Pancreas (tissue), 10 donors: ENCODE data around the gene P4HA2. TPM values are rescaled to one million over a fixed set of nuclear protein-coding genes. Genes with fewer than 3 reads are reported as not detected.
A peak's percentile ranks its signal among the peaks of the same experiment; 100 is the strongest.

ENCODE experiments used
- ATAC-seq, 4 donors: fragments of 200-7000 bp; cut with Tn5 transposase; one replicate each; pipeline versions ENCODE4 v1.8.0 to v1.9.1; 2020; ENCODE audit warnings: mild to moderate bottlenecking in 4 of 4, moderate library complexity in 4 of 4
- DNase-seq, 6 donors: peaks; one replicate each; pipeline ENCODE4 v3.0.0-alpha.2; 2020
- FAIRE-seq: peaks from 2 replicates; lab custom pipeline; 2012; peaks lifted over from hg19 to GRCh38; lab: Jason Lieb, UNC
- H3K27ac ChIP-seq, 4 donors: fragments of 200-600 bp; sonication (generic); 1 replicate in 3 of 4; 2 replicates in 1 of 4; pipeline versions ENCODE4 v1.5.0 to v1.8.0; 2020
- H3K27me3 ChIP-seq, 4 donors: fragments of 200-600 bp; one replicate each; pipeline ENCODE4 v1.8.0; 2021
- H3K36me3 ChIP-seq, 3 donors: fragments of 200-600 bp; sonication (generic) in 1 of 3; one replicate each; pipeline versions ENCODE4 v1.5.0 to v1.8.0; 2020 to 2021
- H3K4me1 ChIP-seq, 3 donors: fragments of 200-600 bp; one replicate each; pipeline ENCODE4 v1.8.0; 2021
- H3K4me3 ChIP-seq, 4 donors: fragments of 200-600 bp; sonication (generic) in 2 of 4; one replicate each; pipeline versions ENCODE4 v1.5.0 to v1.8.0; 2020 to 2021
- H3K9me3 ChIP-seq, 4 donors: fragments of 200-600 bp; one replicate each; pipeline ENCODE4 v1.8.0; 2021
- WGBS, 2 donors: extraction: QIAGEN DNeasy Blood & Tissue Kit; methylation state at CpG; one replicate each; pipeline ENCODE4 v1.1.7; 2013; 5-methylcytosine and 5-hydroxymethylcytosine counted together
- intact Hi-C, 3 donors: fragments of 100-400 bp; cut with DNase I; formaldehyde crosslinking; loops; one replicate each; pipeline versions ENCODE4 v1.11.1 to v1.14.2; 2022
- polyA plus RNA-seq, 2 donors: library from polyadenylated mRNA; stranded (reverse); fragments of 200-250 nt; gene quantifications; one replicate each; pipeline ENCODE4 v1.2.3, GENCODE V29; 2013
- total RNA-seq, 6 donors: library from RNA; stranded (reverse); fragmentation: NEBNext Ultra II Directional in 4 of 6; extraction: Animal tissue kit (Norgen Biotek cat#: 25700) in 4 of 6; gene quantifications; one replicate each; pipeline versions ENCODE4 v1.2.1 to v1.2.4, GENCODE V29; 2021 to 2023
- TF ChIP-seq, protein P1 (sequence below), 4 donors: fragments of 200-600 bp; sonication (generic) in 3 of 4; IDR thresholded peaks; one replicate each; pipeline versions ENCODE4 v1.5.0 to v1.8.0; 2021; ENCODE audit warnings: antibody characterized with exemption in 4 of 4
- donor health status: healthy with polysubstance abuse.
- donor health status: DM: no; HTN: no; CAD: no; lungs with moderate emphysema.
- donor health status: DM: no; HTN: no; CAD: no.
- donor health status: control.
- donor health status: control.
- donor health status: Bipolar disorder and iron deficiency.
- donor health status: DM: yes; HTN: yes; CAD: no.
- donor health status: DM: no; HTN: no; CAD: no.
- donor health status: DM: no; HTN: no; CAD: no.
- donor health status: DM: yes; HTN: yes; CAD: no.

The P4HA2 gene
- total and polyA plus RNA-seq, 8 donors, result 28.3 to 85.7 (median 56.4) TPM

DNA sequence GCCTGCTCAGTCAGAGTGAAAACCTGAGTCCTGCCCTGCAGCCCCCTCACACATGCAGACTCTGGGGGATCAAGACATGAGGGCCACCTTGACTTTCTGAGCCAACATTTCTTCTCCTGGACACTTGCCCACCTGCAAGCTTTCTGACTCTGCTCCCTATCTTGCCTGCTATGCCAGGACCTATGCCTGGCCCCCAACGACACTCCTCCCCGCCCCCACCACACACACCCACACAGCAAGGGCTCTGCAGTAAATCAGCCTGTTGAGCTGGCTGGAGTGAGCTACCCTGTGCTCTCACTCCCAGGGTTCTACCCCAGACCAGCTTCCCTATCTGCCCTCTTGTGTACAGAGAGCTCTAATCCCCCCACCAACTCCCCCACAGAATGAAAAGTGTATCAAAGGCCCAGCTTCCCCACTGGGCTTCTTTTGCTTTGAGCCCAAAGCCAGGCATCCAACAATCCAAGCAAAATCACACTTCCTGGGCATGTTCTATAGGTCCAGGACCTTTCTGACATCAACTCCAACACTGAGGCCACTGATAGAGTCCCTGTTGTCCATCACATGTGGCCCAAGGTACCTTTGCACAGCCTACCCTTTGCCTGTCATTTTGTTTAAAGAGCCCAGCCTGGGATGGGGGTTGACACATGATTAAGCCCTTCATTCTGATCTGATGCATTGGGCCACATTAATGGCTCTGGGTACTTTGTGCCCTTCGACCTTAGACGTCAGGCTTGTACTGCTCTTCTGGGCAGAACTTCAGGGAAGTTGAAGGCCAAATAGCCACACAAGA lies 37.1 kb upstream of the P4HA2 start:
- intact Hi-C loops, result no loop called here
- no peaks in the 10 kb centered on the region for H3K9me3 ChIP-seq
- no peaks in the 10 kb centered on the region for H3K36me3 ChIP-seq
- no peak for FAIRE-seq
- ATAC-seq, result no peak
- 65 to 75% methylated on average over 4 of the region's 4 CpGs for WGBS, 2 donors
- peak overlapping the region; percentile 59 to 76 (median 66) for H3K27ac ChIP-seq
- H3K4me1 ChIP-seq, result peaks cover 0 to 2% (median 0%) of the 10 kb centered on the region in 3 donors
- H3K27me3 ChIP-seq, result no peaks in the 10 kb centered on the region
- TF ChIP-seq, protein P1, sequence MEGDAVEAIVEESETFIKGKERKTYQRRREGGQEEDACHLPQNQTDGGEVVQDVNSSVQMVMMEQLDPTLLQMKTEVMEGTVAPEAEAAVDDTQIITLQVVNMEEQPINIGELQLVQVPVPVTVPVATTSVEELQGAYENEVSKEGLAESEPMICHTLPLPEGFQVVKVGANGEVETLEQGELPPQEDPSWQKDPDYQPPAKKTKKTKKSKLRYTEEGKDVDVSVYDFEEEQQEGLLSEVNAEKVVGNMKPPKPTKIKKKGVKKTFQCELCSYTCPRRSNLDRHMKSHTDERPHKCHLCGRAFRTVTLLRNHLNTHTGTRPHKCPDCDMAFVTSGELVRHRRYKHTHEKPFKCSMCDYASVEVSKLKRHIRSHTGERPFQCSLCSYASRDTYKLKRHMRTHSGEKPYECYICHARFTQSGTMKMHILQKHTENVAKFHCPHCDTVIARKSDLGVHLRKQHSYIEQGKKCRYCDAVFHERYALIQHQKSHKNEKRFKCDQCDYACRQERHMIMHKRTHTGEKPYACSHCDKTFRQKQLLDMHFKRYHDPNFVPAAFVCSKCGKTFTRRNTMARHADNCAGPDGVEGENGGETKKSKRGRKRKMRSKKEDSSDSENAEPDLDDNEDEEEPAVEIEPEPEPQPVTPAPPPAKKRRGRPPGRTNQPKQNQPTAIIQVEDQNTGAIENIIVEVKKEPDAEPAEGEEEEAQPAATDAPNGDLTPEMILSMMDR (IDR thresholded peaks at IDR 0.05), result no peak
- DNase-seq, result no peak
- no peak overlapping the region for H3K4me3 ChIP-seq

DNA sequence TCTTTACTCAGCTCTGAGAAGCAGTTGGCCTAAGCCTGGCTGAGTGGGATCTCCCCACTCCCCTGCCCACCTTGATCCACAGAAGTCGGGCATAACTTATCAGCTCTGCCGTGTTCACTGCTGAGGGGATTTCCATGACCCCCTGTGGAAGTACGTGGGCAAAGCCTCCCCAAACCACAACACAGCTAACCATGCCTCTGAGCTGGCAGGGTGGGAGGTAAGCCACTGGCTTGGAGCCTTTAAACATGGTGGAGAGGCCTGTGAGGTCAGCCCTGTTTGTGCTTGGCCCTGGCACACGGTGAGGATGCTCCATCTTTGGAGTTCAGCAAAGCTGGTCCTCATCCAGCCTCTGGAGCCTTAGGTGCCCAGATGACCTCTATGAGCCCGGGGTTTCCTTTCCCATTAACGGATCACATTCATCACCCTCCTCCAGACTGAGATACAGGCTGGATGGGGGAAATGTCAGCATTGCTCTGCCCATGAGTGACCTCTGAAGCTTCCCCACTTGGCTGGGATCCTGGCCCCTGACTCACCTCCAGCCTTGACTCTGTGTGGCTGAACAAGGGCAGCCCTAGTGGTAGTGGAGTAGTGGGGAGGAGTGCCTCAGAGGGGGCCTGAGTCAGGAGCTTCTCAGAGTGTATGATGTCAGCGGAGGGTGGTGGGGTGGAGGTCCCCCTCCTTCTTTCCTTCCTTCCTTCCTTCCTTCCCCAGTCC lies 36.1 kb upstream of the P4HA2 start:
- intact Hi-C loops, result no loop called here
- peaks cover 0 to 2% (median 0%) of the 10 kb centered on the region in 3 donors for H3K4me1 ChIP-seq
- ATAC-seq (no peak), DNase-seq (peak in 1 of 6 donors; percentile 3), FAIRE-seq (no peak)
- H3K27me3 ChIP-seq, result no peaks in the 10 kb centered on the region
- H3K36me3 ChIP-seq, result no peaks in the 10 kb centered on the region
- no peak overlapping the region for H3K27ac ChIP-seq
- TF ChIP-seq, protein P1 (IDR thresholded peaks at IDR 0.05), result no peak
- H3K9me3 ChIP-seq, result no peaks in the 10 kb centered on the region
- 63 to 86% methylated on average over 7 of the region's 7 CpGs for WGBS, 2 donors
- no peak overlapping the region for H3K4me3 ChIP-seq

DNA sequence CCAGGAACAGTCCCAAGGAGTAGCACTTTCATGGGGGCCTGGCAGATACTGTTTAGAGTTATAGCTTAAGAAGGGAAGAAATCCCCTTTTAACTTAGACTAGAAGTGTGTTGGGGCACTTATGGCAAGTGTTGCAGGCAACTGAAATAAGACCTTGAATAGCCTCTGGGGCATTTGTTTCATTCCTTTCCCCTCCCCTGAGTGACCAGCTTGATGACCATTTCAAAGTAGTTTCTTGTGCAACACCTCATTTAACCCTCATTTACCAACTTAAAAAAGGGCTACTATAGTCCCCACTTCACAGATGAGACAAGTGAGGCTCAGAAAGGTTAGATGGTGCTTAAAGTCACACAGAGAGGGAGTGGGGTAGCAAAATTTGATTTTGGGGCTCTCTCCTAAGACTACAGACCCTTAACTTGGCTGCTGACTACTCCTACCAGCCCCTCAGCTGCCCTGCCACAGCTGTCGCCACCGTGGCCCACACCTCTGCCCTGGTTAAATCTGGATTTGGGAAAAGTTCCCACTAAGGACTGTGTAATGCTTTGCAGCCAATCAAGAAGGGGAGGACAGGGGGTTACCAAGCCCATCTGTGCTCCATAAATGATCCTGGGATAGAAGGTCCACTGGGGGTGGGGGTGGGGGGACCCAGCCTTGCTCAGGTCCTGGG lies 35.4 kb upstream of the P4HA2 start:
- Histone ChIP-seq H3K36me3 (no peaks in the 10 kb centered on the region), H3K27me3 (no peaks in the 10 kb centered on the region), H3K27ac (no peak overlapping the region), H3K4me3 (no peak overlapping the region), H3K4me1 (peaks cover 0 to 2% (median 0%) of the 10 kb centered on the region in 3 donors), H3K9me3 (no peaks in the 10 kb centered on the region)
- DNase-seq, result peak in 1 of 6 donors; percentile 3
- TF ChIP-seq, protein P1 (IDR thresholded peaks at IDR 0.05), result no peak
- WGBS, 2 donors, result 91 to 96% methylated on average over 2 of the region's 2 CpGs
- no peak for ATAC-seq
- no peak for FAIRE-seq
- intact Hi-C loops, result no loop called here

DNA sequence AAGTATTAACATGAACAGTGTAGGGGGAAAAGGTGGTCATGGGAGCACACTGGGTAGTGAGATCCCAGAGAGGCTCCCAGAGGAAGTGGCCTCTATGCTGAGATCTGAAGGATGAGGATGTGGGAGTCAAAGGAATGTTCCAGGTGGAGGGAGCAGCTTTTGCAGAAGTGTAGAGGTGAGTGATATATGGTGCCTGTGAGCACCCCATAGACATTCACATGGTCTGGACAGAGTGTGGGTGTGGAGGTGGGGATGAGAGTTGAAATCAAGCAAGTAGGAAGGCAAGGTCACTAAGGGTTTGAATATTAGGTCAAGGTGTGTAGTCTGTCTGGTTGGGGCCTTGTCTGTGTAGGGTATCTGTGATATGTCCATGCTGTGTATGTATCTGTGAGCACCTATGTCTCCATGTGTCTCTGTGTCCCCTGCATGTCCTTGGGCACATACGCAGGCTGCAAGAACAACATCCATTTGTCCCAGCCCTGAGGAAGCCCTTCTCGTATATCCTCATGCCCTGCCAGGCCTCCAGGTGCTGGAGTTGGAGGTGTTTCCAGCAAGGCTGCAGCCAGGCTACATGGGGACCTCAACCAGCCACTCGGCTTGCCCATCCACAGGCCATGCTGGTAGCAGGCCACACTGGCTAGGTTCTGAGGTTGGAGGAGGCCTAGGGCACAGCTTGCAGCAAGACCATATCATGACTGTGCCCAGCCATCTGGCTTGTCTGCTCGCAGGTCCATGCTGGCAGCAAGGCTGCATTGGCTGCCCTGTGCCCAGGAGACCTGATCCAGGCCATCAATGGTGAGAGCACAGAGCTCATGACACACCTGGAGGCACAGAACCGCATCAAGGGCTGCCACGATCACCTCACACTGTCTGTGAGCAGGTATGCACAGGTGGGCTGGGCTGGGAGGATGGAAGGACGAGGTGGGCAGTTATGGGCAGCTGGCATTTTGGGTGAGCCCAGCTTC lies 34.5 kb upstream of the P4HA2 start:
- intact Hi-C loops, result no loop called here
- Histone ChIP-seq H3K4me1 (peaks cover 0 to 2% (median 0%) of the 10 kb centered on the region in 3 donors), H3K4me3 (no peak overlapping the region), H3K36me3 (no peaks in the 10 kb centered on the region), H3K27ac (no peak overlapping the region), H3K27me3 (no peaks in the 10 kb centered on the region), H3K9me3 (no peaks in the 10 kb centered on the region)
- TF ChIP-seq, protein P1 (IDR thresholded peaks at IDR 0.05), result no peak
- 86 to 88% methylated on average over 7 of the region's 7 CpGs for WGBS, 2 donors
- FAIRE-seq (no peak), ATAC-seq (no peak), DNase-seq (no peak)
